LHCN-M2 (cell line): ENCODE results near the gene ANO2. TPM values are rescaled to one million over a fixed set of nuclear protein-coding genes. Genes with fewer than 3 reads are reported as not detected.

Experiments
- DNase-seq: peaks from one replicate; pipeline ENCODE4 v3.0.0-alpha.2; 2012; ENCODE audit warnings: low read depth
- total RNA-seq: library from RNA; depleted of rRNA; stranded (reverse); fragments of >200 nt; gene quantifications from 2 replicates; pipeline ENCODE4 v1.2.3, GENCODE V29; 2014

ANO2 gene
- total RNA-seq, 1 experiment from 2014 or later, result under 0.01 TPM

GRCh38 chr12:5733916-5734315, 211.1 kb downstream of the ANO2 start:
- DNase-seq, result no peak

- no peak for DNase-seq
These were observed 211.8 kb downstream of the ANO2 start for GRCh38 chr12:5733136-5733755.

GRCh38 chr12:5730962-5731361, 214.1 kb downstream of the ANO2 start:
- DNase-seq, result no peak

- DNase-seq, result no peak
These were observed 221.3 kb downstream of the ANO2 start for GRCh38 chr12:5723711-5724252.

GRCh38 chr12:5723071-5723470, 222.0 kb downstream of the ANO2 start:
- no peak for DNase-seq

GRCh38 chr12:5720381-5721005, 224.6 kb downstream of the ANO2 start:
- DNase-seq, result no peak

- no peak for DNase-seq
These were observed 226.4 kb downstream of the ANO2 start for GRCh38 chr12:5718680-5719079.

- no peak for DNase-seq
These were observed 227.0 kb downstream of the ANO2 start for GRCh38 chr12:5718073-5718472.

GRCh38 chr12:5716976-5717375, 228.1 kb downstream of the ANO2 start:
- DNase-seq, result no peak

- DNase-seq, result no peak
These were observed 228.9 kb downstream of the ANO2 start for GRCh38 chr12:5716201-5716600.

- DNase-seq, result no peak
These were observed 230.0 kb downstream of the ANO2 start for GRCh38 chr12:5715021-5715420.

GRCh38 chr12:5713599-5714081, 231.4 kb downstream of the ANO2 start:
- no peak for DNase-seq

GRCh38 chr12:5710260-5710878, 234.7 kb downstream of the ANO2 start:
- DNase-seq, result no peak

- DNase-seq, result no peak
These were observed 236.7 kb downstream of the ANO2 start for GRCh38 chr12:5708371-5708770.

- DNase-seq, result no peak
These were observed 238.8 kb downstream of the ANO2 start for GRCh38 chr12:5706247-5706646.

GRCh38 chr12:5705791-5706190, 239.3 kb downstream of the ANO2 start:
- DNase-seq, result no peak

GRCh38 chr12:5694759-5695409, 250.2 kb downstream of the ANO2 start:
- DNase-seq, result no peak

- no peak for DNase-seq
These were observed 252.2 kb downstream of the ANO2 start for GRCh38 chr12:5692850-5693249.

GRCh38 chr12:5691943-5692342, 253.1 kb downstream of the ANO2 start:
- DNase-seq, result no peak

GRCh38 chr12:5690240-5690639, 254.8 kb downstream of the ANO2 start:
- no peak for DNase-seq

GRCh38 chr12:5689773-5690172, 255.3 kb downstream of the ANO2 start:
- no peak for DNase-seq

- no peak for DNase-seq
These were observed 256.8 kb downstream of the ANO2 start for GRCh38 chr12:5688226-5688625.
